ENCODE measurements around the gene TMEM74B. TPM values are rescaled to one million over a fixed set of nuclear protein-coding genes. Genes with fewer than 3 reads are reported as not detected.

Gene TMEM74B
- total RNA-seq, 1 donor from 2014 or later: not detected

DNA sequence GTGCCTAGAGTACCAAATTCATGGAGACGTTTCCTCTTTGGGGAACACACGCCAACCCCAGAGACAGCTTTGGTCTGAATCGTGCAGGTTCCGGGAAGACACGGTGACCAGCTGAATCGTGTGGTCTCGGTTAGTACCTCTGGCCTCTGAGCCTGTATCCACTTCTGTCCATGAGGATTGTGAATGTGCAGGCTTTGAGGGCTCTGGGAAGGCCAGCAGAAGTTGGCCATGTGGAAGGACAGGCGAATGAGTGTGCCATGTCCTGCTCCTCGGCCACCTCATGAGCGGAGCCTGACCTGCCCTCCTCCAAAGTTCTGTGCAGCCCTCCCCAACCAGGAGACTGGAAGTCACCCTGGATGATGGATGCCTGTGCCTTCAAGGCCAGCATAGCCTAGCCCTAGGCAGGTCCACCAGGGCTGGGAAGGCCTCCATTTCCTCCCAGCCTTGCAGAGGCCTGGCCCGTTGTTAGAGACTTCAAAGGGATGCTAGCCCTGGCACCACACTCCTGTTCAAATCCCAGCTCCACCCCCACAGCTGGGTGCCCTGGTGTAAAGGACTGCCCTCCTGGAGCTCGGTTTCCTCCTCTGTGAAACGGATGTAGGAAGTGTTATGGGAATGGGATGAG lies 1.7 kb upstream of the TMEM74B start:
- Histone ChIP-seq H3K4me1 (peaks cover 4% of the 10 kb centered on the region in 2 donors), H3K4me3 (no peak overlapping the region), H3K36me3 (no peaks in the 10 kb centered on the region), H3K27ac (no peak overlapping the region), H3K27me3 (peaks cover 7% of the 10 kb centered on the region), H3K9me3 (no peaks in the 10 kb centered on the region)
- DNase-seq (ENCODE audit: low spot score in 2 of 2): no peak
- no peak for TF ChIP-seq CTCF (IDR thresholded peaks at IDR 0.05)
- intact Hi-C loops (cut with DNase I): no loop called here

DNA sequence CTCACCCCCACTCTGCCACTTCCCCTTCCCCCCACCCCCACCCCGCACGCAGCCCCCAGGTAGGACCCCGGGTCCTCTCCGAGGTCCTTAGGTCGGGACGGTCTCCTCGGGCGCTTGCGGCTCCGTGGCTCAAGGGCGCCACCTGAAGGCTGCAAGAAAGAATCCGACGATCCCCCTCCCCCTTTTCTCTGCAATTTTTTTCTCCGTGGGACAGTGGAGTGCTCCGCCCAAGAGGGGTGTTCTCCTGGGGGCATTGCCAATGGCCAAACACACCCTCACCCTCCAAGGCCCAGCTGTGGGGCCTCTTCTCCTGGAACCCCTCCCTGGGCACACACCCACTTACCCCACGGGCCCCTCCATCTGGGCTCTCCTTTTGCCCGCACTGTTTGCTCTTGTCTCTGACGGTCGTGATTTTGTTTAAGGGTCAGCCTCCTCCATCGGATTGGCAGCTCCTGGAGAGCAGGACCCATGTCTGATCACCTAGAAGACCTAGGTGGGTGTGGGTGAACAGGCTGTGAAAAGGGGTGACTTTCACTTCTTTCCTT lies 1.1 kb upstream of the TMEM74B start:
- no peak overlapping the region for H3K27ac ChIP-seq
- peak in 1 of 3 experiments; percentile 22 for TF ChIP-seq CTCF (IDR thresholded peaks at IDR 0.05)
- H3K4me1 ChIP-seq: peaks cover 4% of the 10 kb centered on the region in 2 donors
- peak overlapping the region; percentile 53 to 62 for H3K4me3 ChIP-seq
- H3K9me3 ChIP-seq: no peaks in the 10 kb centered on the region
- intact Hi-C loops (cut with DNase I): no loop called here
- H3K27me3 ChIP-seq: peaks cover 7% of the 10 kb centered on the region
- no peaks in the 10 kb centered on the region for H3K36me3 ChIP-seq
- DNase-seq (ENCODE audit: low spot score in 2 of 2): no peak

DNA sequence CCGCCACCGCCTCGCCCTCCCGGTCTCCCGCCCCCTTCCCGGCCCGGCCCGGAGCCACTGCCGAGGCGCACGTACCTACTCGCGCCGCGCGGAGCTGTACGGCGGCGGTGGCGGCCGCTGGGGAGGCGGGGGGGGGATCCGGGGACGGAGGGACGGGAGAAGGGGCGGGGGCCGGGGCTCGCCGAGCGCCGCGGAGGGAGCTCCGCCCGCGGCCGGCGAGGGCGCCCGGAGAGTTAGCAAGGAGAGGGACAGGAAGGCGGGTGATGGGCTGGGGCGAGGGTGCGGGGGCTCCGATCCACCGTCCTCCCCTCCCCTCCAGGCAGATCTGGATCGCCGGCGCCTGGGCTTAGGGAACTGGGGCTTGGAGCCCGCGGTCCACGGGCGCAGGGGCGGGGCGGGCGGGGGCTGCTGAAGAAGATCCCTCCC lies 548 bp upstream of the TMEM74B start:
- no peaks in the 10 kb centered on the region for H3K9me3 ChIP-seq
- H3K36me3 ChIP-seq: no peaks in the 10 kb centered on the region
- peaks cover 4% of the 10 kb centered on the region in 2 donors for H3K4me1 ChIP-seq
- H3K27ac ChIP-seq: no peak overlapping the region
- peaks cover 7% of the 10 kb centered on the region for H3K27me3 ChIP-seq
- DNase-seq (ENCODE audit: low spot score in 2 of 2): no peak
- TF ChIP-seq CTCF (IDR thresholded peaks at IDR 0.05): no peak
- peak overlapping the region; percentile 53 to 62 for H3K4me3 ChIP-seq
- intact Hi-C loops (cut with DNase I): no loop called here

DNA sequence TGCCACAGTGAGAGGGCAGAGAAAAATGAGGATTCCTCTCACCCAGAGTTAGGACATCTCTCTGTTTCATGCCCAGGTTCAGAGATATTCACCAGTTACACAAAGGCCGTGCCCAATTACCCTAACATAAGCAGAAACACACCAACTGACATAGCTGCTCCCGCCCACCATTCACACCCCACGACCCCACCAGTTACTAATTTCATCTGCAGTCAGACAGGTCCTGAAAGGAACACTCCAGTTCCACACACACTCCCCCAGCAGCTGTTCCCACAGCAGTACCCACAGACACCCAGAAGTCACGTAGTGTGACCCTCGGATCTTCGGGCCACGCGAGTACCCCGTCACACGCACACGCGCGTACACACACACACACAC lies 532 bp downstream of the TMEM74B start:
- no peaks in the 10 kb centered on the region for H3K9me3 ChIP-seq
- no peak for DNase-seq (ENCODE audit: low spot score in 2 of 2)
- no peak overlapping the region for H3K4me3 ChIP-seq
- no peak for TF ChIP-seq CTCF (IDR thresholded peaks at IDR 0.05)
- H3K36me3 ChIP-seq: no peaks in the 10 kb centered on the region
- intact Hi-C loops (cut with DNase I): no loop called here
- peaks cover 4% of the 10 kb centered on the region in 2 donors for H3K4me1 ChIP-seq
- no peak overlapping the region for H3K27ac ChIP-seq
- H3K27me3 ChIP-seq: peaks cover 7% of the 10 kb centered on the region

GRCh38 chr20:1183153-1183552 lies 1.6 kb downstream of the TMEM74B start:
- Histone ChIP-seq H3K4me1 (peaks cover 4% of the 10 kb centered on the region in 2 donors), H3K36me3 (no peaks in the 10 kb centered on the region), H3K4me3 (no peak overlapping the region), H3K27ac (no peak overlapping the region), H3K9me3 (no peaks in the 10 kb centered on the region), H3K27me3 (peaks cover 7% of the 10 kb centered on the region)
- no peak for DNase-seq (ENCODE audit: low spot score in 2 of 2)
- no peak for TF ChIP-seq CTCF (IDR thresholded peaks at IDR 0.05)
- intact Hi-C loops (cut with DNase I): no loop called here
